Left renal pelvis (tissue), 4 donors: ENCODE results near the gene SLC25A3. TPM values are rescaled to one million over a fixed set of nuclear protein-coding genes. Genes with fewer than 3 reads are reported as not detected.
A peak's percentile ranks its signal among the peaks of the same experiment; 100 is the strongest.
"Not testable (repeated sequence)": the region's sequence is repeated elsewhere in the genome, so short reads cannot be mapped to it uniquely, and the experiment has no call there.

Experiments used
- DNase-seq, 4 donors: peaks; one replicate each; pipeline ENCODE4 v3.0.0-alpha.2; 2013; ENCODE audit warnings: low read depth in 4 of 4, low spot score in 3 of 4
- polyA plus RNA-seq, 4 donors: library from polyadenylated mRNA; unstranded; fragments of 120-200 nt; gene quantifications; one replicate each; pipeline ENCODE4 v1.2.1, GENCODE V29; 2013; ENCODE audit not compliant: insufficient read length in 4 of 4

The SLC25A3 gene
- 100 to 1,000 TPM; 528 to 733 (median 604) TPM for polyA plus RNA-seq

DNA sequence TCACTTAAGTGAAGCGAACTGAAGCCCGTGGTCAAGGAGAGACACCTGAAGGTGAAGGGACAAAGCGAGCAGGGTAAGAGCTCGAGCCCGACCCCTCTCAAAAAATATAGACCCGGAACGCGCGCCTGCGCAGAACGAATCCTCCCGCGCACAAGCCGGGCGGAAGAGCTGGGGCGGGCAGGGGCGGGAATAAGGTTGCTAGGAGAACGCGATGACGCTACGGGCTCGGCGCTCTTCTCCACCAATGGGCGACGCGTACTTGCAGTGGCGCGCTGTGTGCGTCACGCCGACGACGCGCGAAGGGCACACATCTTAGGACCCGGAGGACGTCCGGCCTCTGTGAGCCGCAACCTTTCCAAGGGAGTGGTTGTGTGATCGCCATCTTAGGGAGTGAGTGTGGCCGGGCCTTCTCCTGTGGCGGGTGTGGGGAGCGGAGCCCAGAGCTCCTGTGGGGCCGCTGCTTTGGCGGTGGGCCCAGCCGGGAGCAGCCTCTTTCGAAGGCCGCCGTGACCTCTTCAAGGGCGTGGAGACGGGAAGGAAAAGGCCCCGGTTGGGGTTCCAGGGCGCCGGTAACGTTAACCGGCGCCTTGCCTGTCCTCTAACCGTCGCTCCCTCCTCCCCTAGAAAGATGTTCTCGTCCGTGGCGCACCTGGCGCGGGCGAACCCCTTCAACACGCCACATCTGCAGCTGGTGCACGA, at the start of gene SLC25A3:
SLC25A3 (plus strand) TSS at position 336 of the 699 bp plus-strand sequence; CDS start at position 629, 293 bp downstream.
- peak; percentile 93 to 96 (median 94) for DNase-seq

DNA sequence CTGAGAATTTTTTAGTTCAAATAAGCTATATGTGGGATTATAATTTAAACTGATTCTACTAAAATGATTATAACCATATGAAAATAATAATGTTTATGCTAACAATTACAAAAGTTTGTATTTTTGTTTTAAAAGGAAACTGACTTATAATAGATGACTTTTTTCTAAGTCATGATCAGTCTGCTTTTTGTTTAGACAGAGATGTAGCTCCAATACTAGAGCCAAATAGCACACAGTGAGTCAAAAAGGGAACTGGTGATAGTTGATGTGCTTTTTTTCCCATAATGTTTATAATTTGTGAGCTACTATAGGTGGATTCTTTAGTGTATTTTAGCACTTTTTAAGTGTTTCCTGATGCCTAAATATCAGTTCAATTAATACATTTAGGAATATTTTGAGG, 49.8 kb upstream of the SLC25A3 start:
- DNase-seq: no peak

DNA sequence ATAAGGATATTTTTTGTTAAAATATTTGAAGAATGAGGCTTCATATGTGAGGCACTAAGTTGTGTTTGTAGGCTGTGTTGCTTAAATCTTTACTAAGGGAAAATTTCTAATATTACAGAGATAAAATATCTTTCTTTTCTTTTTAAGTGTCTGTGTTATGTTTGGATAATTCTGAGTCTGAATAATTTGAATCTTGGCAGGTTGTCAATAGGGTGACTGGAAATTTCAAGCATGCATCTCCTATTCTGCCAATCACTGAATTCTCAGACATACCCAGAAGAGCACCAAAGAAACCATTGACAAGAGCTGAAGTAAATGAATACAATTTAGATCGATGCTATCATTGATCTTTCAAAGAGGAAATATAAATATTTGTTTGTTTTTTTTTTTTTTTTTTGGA, 48.7 kb upstream of the SLC25A3 start:
- DNase-seq: no peak

DNA sequence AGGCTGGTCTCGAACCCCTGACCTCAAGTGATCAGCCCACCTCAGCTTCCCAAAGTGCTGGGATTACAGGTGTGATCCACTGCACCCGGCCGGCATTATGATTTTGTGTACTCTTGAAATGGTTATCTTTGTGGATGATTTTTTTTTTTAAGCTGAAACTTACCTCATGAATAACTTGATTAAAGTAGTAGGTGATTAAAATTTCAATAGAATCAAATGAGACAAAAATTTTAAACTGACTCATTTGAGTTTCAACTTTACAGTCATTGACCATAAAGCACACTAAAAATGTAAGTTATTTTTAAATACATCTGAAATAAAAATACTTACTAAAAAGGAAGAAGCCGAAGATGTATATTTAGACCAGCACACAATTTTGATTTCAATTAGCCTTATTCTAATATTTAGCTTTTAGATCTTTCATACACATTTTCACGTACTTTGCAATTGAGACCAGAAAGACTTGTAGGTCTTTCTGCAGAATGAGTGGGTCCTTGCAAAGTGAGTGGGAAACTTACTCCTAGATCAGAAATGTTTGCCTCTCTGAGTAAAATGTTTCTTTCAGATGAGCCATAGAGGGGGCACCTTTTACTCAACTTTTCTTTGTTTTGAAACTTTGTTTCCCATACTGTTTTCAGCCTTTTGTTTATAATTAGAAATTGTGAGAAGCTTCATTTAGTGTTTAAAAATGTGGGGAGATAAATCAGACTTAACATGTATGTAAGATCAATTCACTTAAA, 43.9 kb upstream of the SLC25A3 start:
- no peak for DNase-seq

DNA sequence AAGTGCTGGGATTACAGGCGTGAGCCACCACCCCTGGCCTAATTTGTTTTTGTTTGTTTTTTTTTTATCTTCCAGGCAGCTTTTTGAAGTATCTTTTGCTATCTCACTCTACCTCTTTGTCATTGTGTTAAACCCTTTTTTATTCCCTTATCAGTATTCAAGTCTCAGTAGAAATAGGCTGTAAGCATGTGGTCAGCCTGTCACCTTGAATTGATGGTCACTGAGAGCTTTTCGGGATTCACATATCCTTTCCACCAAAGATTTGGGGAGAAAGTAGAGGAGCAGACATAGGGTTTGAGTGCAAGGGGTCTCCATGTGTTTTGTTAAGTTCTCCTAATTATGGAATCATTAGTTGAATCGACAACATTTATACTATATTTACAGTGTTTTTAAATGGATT, 41.7 kb upstream of the SLC25A3 start:
- DNase-seq: no peak

DNA sequence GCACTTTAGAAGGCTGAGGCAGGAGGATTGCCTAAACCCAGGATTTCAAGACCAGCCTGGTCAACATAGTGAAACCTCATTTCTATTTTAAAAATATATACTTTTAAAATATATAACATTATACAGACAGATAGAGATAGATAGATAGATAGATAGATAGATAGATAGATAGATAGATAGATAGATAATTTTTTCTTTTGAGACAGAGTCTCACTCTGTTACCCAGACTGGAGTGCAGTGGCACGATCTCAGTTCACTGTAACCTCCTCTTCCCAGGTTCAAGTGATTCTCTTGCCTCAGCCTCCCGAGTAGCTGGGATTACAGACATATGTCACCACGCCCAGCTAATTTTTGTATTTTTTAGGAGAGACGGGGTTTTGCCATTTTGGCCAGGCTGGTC, 35.4 kb upstream of the SLC25A3 start:
- DNase-seq: not testable (repeated sequence)

DNA sequence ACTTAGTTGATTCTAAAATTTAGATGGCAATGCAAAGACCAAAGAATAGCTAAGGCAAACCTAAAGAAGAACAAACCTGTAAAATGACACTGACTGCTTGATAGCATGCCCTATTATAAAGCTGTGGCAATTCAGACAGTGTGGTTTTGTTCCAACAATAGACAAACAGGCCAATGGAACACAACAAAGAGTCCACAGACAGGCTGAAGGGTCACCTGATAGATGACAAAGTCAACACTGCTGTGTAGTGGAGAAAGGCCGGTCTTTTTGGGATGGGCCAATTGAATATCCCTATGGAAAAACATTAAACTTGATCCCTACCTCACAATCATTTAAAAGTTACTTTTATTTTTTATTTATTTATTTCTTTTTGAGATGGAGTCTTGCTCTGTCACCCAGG, 33.8 kb upstream of the SLC25A3 start:
- DNase-seq: no peak

DNA sequence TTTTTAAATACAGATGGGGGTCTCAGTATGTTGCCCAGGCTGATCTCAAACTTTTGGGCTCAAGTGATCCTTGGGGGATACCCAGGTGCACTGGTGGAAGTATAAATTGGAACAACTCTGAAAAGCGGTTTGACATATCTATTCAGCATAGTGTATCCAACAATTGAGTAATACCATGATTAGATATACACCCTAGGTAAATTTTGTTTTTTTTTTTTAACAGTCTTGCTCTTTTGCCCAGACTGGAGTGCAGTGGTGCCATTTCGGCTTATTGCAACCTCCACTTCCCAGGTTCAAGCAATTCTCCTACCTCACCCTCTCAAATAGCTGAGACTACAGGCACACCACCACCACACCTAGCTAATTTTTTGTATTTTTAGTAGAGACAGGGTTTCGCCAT, 31.6 kb upstream of the SLC25A3 start:
- DNase-seq: no peak

DNA sequence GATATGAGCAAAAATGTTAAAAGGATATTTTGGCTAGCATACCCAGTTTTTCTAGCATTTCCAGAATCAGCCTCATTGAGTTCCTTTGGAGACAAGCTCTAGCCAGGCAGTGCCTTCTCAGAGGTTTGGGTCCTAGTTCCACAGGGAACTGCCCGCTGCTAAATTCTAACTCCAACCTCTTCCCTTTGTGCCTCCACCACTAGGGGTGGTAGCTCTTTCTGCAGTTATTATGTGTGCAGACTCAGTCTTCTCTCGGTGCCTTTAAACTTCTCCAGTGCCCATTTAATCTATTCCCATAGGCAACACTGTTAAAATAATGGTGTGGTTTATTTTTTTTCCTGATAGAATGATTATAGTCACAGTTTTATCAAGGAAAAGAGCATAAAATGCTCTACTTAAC, 21.5 kb upstream of the SLC25A3 start:
- no peak for DNase-seq

DNA sequence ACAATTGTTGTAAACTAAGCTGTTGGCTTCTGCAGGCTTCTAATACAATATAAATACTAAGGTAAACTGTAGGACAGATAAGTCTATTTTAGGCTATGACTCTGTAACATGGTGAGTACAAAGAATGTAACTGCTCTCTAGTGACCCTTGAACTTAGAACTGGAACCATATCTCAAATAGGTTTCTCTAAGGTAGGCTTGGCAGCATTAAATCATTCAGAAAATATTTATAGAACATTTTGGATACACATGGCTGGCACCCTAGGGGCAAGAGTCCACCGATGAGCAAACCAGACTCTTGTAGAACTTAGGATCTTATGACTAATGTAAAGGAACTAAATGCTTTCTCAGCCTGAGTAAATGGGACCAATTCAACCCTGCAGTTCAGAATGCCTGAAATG, 19.4 kb upstream of the SLC25A3 start:
- no peak for DNase-seq

DNA sequence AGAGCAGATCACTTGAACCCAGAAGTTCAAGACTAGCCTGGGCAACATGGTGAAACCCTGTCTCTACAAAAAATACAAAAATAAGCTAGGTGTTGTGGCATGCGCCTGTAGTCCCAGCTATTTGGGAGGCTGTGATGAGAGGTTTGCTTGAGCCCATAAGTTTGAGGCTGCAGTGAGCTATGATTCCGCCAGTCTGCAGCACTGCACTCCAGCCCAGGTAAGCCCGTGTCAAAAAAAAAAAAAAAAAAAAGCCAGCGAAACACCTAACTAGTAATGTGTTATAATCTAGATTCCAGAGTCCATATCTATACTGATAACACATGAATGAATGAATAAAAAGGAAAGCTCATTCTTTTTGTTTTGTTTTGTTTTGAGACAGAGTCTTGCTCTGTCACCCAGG, 18.5 kb upstream of the SLC25A3 start:
- no peak for DNase-seq

DNA sequence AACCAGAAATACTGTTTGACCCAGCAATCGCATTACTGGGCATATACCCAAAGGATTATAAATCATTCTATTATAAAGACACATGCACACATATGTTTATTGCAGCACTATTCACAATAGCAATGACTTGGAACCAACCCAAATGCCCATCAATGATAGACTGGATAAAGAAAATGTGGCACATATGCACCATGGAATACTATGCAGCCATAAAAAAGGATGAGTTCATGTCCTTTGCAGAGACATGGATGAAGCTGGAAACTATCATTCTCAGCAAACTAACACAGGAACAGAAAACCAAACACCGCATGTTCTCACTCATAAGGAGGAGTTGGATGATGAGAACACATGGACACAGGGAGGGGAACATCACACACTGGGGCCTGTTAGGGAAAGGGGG, 16.7 kb upstream of the SLC25A3 start:
- not testable (repeated sequence) for DNase-seq

DNA sequence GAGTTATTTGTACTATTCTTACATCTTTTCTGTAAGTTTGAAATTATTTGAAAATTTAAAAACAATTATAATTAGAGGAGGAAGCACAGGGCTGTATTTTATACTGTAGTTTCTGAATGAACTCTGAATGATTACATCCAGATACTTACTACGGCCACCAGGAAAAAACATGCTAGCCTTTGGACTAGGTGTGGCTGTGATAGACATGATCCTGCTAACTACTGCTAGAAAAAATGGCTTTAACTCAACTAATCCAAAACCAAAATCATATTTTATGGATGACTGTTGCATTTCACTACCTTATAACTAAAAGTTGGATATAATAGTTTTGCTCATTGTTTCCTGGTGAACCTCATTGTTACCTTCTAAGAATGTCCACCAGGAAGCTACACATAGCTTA, 15.1 kb upstream of the SLC25A3 start:
- no peak for DNase-seq

DNA sequence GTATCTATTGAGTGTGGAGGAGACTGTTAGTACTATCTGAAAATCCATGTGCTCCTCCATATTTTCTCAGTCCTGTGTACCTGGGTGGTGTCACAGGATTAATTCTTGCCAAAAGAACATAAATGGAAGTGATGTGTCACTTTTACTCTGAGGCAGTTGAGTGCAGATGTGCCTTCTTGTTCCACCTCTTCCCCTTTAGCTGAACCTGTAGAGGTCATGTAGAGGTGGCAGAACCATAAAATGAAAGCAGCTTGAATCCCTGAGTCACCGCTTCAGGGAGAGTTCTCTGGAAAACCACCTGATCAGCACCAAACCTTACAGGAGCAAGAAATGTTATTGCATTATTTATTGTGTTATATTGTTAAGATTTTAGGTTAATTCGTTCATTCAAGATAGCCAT, 14.7 kb upstream of the SLC25A3 start:
- DNase-seq: no peak

DNA sequence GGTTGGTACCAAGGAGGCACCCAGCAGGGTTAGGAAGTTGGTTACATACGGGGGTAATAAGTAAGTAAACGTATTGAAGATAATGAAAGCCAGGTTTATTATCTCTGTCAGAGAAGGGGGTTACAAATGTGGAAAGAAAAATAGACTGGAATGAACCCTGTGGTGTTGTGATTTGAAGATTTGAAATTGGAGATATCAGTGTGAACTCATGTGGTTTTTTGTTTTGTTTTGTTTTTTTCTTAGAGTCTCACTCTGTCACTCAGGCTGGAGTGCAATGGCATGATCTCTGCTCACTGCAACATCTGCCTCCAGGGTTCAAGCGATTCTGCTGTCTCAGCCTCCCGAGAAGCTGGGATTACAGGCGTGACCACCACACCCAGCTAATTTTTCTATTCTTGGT, 14.1 kb upstream of the SLC25A3 start:
- DNase-seq: no peak

DNA sequence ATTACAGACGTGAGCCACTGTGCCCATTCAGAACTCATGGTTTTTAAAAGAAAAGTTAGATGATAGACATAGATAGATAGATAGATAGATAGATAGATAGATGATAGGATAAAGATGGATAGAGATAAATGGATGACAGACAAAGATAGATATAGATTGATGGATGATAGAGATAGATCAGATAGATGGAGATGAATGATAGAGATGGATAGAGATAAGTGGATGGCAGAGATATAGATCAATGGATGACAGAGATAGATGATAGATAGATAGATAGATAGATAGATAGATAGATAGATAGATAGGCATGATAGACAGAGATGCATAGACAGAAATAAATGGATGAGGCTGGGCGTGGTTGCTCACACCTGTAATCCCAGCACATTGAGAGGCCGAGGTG, 13.7 kb upstream of the SLC25A3 start:
- no peak for DNase-seq

DNA sequence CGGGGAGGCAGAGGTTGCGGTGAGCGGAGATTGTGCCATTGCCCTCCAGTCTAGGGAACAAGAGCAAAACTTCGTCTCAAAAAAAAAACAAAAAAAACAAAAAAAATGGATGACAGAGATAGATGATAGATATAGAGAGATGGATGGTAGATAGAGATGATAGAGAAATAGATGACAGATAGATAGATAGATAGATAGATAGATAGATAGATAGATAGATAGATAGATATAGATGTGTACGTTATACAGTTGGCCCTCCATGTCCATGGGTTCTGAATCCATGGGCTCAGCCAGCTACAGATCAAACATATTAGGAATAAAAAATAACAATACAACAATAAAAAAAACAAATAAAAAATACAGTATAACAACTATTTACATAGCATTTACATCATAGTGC, 12.8 kb upstream of the SLC25A3 start:
- DNase-seq: no peak

DNA sequence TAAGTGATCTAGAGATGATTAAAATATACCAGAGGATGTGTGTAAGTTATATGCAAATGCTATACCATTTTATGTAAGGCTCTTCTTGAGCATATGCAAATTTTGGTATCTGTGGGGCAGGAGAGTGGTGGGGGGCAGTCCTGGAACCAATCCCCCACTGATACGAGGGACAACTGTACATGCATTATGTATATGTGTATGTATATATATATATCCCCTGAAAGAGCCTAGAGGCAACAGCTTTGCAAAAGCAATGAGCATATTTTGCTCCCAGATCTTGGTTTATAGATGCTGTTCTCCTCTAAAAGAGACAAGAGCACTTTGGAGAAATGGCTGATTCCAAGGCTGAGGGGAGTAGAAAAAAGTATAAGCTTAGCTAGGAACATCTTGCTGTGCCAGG, 12.4 kb upstream of the SLC25A3 start:
- no peak for DNase-seq

DNA sequence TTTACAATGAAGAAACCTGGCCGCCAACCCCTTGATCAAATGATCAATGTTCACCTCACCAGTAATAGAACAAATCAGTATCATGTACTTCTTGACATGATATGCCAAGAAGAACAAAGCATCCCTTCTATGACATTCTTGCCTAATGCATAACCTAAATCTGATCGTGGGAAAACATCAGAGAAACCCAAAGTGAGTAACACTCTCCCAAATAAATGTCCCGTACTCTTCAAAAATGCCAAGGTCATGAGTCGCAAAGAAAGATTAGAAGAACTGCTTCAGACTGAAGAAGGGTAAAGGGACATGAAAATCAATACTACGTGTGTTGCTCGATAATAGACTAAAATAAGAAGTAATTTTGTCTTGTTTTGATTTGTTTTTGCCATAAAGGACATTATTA, 11.4 kb upstream of the SLC25A3 start:
- no peak for DNase-seq

DNA sequence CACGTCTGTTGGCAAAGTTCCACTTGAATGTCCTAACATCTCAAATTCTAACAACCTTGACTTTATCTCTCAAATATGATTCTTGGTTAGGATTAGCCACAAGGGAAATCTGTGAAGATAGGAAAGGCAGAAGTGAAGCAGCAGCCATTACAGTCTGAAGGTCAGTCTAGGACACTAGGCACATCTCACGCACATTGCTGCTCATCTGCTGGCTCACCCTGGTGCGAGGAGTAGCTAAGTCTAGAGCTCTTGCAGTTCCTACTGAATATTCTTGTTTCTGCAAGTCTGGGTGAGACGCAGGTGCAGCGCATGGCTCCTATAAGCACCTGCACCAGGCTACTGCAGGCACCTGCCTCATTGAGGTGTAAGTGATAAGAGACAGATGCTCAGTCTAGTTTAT, 6.4 kb upstream of the SLC25A3 start:
- DNase-seq: no peak

DNA sequence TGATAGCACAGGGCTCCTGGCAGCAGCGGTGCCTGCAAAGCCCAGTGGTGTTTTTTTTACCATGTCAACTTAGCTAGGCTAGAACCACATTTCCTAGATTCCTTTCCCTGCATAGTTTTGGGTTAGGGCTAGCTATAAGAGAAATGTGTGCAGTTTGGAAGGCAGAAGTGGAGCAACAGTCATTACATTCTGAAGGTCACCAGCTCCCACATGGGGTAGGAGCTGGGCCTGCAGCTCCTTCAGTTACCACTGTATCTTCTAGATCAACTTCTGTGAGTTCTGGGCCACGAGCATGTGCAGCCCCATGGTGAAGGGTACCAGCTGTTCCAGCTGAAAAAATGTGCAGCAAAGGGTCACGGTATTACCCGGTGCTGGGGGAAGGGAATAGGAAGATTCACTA, 2.3 kb upstream of the SLC25A3 start:
- no peak for DNase-seq

DNA sequence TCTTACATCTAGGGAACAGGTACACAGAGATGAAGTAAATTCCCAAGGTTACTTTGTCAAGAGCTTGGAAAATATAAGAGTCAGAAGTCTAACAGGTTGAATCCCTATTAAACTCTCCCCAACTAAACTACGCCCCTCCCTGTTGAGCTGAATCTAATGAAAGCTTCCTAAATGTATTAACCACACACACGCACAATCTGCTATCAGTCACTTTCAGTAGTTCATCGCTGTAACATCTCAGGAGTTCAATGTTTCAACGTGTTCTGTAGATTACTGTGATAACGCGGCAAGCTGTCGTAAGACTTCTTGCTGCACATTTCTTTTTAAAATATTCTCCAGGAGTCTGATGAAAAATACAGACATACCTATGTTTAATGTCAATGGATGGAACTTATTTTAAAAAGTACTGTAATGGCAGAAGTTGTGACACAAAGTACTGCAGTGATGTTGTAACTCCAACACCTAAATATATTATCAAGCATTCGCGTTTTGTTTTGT, 612 bp upstream of the SLC25A3 start:
- no peak for DNase-seq
